Measurements from ENCODE around the gene SCTR.

Gene SCTR

DNA sequence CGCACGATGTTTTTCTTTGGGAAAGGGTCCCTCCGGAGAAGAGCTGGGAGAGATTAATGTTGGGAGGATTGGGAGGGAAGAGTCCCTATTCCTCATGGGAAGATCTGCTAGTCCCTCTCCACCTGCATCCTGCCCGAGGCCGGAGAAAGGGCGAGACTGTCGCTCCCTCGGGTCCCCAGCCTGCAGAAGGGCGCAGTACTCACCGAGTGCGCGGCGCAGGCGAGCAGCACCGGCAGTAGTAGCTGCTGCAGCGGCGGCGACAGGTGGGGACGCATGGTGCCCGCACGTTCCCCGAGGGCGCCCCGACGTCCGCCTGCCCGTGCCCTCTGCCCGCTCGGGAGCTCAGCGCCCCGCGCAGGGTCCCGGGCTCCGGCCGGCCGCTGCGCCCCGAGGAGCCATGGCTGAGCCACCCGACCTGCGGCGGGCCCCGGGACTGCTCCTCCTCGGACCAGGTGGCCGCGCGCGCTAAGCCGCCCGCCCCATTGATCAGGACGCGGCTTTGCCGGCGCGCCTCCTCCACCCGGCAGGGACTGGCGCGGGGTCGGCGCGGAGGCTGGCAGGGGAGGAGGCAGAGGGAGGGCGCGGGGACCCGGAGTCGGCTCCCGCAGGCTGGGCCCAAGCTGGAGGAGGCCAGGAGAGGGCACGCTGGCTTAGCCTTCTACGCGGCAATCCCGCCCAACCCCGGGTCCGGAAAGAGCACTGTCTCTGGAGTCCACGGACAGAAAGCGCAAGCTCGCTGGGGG is at the start of gene SCTR:
Gene SCTR, minus strand, starts transcription at position 532 of the 743 bp plus-strand sequence. Its CDS starts 257 bp downstream, at position 275.
- DNase-seq: no peak

DNA sequence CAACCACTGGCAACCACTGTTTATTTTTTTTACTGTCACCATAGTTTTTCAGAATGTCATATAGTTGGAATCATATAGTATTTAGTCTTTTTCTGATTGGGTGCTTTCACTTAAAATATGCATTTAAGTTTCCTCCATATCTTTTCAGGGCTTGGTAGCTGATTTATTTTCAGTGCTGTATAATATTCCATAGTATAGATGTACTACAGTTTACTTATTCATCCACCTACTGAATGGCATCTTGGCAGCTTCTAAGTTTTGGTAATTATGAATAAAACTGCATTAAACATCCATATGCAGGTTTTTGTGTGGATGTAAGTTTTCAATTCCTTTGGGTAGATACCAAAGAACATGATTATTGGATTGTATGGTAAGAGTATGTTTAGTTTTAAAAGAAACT is 43.0 kb upstream of the SCTR start:
- no peak for DNase-seq

DNA sequence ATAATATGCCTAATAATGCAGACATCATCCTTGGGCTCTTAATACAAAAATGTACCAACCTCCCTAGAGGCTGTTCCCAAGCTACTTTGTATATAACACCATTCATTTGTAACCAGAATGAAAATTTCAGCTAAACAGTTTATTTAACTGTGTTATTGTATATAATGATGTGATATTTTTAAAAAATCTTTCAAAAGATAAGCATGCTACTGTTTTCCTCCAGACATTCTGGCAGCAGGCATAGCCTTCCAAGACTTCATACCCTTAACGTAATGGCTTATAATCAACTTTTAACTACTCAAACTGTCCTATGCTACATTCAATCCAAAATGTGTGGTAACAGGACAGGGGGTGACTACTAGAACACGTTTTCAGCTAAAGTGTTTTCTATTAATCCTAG is 41.2 kb upstream of the SCTR start:
- DNase-seq: no peak

DNA sequence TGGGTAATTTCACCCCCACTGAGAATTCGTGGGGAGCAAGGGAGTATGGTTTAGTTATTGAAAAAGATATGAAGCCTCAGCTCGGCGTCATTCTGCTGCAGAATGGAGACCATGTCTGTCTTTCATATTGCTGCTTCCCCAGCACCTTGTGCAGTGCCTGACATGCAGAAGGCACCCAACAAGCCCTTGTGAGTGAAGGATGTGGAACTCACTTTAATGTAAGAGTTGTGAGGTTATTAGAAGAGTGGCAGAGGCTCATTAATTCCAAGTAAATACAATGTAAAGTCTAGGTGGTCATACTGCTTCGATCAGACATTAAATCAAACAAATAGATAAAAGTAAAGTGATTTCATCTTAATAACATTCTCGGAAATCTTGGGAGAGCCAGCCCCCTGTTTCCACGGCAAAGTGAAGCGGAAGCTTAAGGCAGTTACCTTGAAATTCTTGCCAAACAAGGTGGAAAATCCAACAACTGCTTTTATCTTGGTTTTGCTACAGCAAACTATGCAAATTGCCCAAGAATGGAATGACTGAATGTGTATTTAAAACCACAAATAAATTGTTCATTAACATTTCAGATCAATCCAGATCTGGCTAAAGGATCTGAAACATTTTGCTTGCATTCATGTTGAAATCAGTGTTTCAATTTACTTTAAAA is 29.5 kb upstream of the SCTR start:
- no peak for DNase-seq

DNA sequence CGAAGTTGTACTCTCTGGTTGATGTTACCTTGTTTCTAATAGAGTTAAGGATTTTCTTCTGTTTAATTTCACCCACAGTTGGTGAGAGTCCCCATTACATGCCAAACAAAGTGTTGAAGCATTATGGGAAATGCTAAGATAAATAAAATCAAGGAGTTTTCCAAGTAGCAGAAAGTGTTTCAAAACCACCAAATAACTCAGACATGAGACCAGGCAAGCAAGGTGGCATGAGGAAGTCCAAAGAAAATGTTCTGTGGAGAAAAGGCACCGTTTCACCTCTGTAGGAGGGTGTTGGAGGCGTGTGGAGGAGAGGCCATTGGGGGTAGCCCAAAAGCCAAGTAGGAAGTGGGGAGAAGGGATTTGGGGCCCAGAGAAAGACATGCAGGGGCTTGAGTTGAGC is 28.6 kb upstream of the SCTR start:
- no peak for DNase-seq

DNA sequence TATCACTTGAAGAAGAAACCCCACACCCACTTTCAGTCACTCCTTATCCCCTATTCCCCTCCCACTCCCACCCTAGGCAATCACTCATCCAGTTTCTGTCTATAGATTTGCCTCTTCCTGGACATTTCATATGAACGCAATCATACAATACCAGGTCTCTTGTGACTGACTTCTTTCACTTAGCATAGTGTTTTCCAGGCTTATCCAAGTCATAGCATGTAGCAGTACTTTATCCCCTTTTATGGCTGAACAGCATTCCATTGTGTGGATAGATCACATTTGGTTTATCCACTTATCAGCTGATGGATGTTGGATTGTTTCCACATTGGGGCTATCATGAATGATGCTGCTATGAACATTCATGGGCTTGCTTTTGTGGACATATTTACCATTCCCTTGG is 26.6 kb upstream of the SCTR start:
- DNase-seq: no peak

DNA sequence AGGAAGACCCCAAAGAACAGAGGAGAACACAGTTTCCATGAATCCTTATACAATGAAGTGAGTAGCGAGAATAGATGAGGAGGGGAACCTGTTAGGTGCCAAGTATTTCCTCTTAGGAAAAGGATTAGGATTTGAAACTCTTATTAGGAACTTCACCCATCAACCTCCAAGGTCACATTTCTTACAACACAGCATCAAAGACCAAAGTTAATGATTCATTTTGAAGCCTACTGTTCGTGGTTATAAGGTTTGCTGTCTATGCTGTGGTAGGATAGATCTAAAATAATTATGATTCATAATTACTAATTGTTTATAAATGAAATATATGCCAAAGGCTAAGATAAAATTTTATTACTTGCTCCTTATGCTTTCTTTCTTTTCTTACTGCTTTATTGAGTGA is 26.1 kb upstream of the SCTR start:
- DNase-seq: no peak

DNA sequence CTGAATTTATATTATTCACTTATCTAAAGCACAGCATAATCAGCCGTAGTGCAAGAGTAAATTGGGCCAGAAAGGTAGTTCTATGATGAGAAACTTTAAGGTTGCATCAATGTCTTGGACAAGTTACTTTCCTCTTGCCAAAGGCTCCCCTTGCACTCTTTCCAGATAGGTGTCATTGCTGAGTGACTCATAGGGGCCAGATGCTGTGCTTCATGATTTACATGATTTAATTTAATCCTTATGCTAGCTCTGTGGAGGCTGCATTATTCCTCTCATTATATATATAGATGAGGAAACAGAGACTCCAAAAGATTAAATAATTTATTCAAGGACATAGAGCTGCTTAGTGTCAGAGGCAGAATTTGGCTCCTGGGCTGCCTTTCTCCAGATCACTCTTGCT is 25.0 kb upstream of the SCTR start:
- no peak for DNase-seq

DNA sequence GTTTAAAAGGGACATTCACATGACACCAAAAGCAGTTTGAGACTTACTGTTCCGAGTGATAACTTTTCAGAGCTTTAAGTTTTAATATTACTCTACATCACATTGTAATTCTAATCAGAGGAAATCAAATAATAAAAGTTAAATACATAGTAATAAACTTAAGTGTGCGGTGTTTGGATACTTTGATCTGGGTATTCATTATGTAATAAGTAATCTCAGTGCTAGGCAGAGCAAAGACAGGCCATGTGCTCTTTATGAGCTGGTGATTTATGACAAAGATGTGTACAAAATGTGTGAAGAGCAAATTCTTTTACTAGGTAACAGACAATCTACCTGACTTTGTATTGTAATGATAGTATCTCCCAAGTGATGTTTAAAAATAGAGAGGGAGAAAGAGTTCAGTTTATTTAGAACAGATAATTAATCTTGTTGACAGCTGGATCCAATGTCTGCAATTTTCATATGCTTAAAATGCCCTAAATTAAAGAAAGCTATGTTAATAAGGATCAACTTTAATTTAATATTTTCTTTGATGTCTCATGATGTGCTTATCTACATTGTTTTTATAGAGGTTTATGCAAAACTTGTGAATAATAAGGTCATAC is 24.3 kb upstream of the SCTR start:
- DNase-seq: no peak

DNA sequence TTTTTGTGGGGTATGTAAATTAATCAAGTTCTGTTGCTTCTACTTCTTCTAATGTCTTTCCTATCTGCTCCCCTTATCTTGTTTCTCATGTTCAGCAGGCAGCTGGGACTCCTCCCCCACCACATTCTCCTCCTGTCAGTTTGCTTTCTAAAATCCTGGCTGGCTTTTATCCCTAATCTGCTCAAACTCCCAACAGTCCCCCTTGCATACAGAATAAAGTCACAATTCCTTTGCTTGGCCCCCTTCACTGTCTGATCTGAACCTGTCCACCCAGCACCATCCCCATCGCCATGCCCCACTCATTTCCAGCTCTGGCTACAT is 22.1 kb upstream of the SCTR start:
- DNase-seq: no peak

DNA sequence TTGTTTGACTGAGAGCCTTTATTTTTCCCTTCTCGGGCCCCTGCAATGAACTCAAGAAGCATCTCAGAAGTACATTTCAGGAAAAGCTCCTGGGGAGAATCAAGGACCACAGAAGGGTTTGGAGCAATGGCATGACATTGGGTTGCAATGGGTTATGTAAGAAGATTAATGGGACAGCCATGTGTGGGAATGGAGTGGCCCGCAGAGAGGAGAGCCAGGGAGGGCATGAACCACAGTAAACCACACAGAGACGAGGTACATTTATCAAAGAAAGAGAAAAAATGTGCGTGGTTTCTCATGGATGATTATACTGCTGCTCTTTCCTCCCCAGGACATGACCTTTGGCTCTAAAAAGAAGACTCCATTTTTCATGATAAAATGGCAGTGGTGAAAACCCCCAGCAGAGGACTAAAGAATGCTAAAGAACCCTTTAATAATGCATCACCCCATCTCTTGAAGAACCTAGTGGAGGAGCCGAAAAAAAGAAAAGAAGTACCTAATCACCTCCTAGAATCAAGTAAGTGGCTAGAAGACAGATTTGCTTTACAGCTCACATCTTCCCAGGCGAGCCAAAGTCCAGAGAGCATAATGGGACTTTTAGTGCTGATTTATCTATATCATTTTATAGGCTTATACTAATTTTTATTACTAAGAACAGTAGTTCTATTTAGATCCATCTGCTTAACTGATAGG is 21.6 kb upstream of the SCTR start:
- no peak for DNase-seq

DNA sequence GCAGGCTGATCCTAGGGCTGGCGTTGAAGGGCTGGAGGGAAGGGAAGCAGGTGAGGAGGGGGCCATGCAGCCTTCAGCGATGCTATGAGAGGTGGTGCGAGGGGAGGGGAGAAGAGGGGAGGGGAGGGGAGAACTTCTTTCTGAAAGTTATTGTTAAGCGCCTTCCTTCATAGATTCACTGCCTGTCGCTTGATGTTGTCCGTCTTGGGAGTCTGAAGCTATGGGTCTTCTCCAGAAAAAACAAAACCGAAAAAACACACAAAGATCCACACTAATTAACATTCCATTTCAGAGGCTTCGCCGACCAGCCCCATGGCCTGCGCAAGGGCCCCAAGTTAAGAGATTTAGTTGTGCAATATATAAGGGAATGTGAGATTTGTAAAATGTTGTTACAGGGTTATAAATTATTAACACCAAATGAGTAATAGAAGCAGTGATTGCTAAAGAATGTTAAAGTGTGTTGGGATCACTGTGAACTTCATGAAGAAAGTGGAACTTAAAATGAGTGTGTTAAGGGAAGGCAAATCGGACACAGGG is 20.7 kb upstream of the SCTR start:
- DNase-seq: no peak

DNA sequence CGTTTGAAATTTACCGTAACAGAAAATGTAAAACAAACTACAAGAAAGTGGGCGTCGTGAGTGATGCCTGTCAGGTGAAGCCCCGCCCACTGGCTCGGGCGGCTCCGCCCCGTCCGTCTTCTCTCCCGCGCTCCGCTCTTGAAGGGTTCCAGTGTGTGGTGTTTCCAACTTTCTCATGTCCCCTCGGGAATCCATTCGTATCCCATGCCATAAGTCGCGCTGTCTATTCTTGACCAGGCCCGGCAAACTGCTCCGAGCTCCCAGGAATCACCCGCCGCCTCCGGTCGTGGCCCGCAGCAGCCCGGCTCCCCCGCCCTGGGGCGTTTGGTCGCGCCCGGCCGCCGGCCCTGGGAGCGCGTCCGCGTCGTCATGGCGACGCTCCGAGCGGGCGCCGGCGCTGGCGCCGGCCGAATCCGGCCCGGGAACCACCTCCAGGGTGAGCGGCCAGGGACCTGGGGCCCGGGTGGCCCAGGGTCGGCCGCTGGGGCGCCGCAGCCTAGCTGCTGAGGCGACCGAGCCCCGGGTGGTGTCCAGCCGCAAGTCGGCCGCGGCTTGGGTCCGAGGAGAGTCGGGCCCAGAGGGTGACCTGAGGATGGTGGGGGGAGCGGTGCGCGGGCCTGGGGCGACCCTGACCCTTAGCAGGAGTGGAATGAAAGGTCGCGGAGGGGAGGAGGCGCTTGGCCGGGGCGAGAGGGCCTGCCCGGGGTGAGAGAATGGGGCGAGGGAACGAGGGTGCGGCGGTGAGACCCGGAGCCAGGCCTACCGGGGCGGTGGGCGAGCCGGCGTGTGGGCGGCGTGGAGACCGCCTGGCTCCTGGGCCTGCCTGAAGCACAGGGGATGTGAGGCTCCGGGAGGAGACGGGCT is 20.0 kb upstream of the SCTR start, which contains the start of gene CFAP221:
Gene CFAP221, plus strand, starts transcription at position 375 of the 864 bp plus-strand sequence. CDS start 1,683 bp downstream, outside the sequence.
- no peak for DNase-seq

DNA sequence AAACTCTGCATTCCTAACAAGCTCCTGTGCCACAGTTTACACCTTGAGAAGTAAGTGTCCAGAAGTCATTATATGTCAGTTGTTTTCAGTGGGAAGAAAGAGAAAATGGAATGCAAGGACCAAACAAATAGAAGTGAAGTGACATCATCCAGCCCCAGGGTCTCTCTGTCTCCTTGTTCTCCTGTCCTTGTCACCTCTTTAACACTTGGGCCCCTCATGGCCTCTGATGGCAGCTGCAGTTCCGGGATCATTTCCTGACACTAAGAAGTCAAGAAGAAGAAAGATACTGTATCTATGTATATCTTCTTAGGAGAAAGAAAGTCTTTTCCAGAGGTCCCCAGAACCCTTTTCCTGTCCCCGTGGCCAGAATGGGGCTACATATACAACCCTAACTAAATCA is 17.2 kb upstream of the SCTR start:
- no peak for DNase-seq

DNA sequence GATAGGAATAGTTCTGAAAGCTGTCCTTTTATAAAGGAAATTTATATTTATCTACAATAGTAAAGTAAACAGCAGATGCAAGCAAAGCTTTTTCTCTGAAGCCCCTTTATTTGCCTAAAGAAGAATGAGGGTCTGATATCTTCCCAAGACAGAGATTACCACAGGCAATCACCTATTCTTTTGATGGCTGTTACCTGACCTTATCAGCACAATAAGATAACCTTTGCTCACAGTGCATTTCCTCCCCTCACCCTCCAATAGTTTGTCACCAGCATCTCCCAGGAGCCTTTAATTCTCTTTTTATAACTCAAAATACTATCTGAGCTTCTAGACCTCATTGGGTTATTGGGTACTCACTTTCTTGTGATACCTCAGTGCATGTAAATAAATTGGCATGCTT is 13.5 kb upstream of the SCTR start:
- no peak for DNase-seq

DNA sequence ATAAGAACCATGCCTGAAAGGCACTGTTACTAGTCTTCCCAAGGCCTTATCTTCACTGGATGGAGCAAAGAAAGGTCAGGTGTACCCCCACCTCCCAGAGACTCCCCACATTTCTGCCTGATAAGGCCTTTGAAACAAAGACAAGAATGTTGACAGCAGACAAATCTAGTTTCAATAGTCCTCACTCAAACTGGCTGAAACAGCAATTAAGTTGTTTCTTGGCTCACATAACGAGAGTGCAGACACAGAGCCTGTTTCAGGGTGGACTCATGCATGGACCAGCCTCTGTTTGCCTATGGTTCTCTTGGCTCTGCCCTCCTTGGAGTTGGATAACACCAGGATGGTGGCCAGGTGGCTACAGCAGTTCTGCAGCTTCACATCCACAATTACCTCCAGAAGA is 12.4 kb upstream of the SCTR start:
- no peak for DNase-seq

DNA sequence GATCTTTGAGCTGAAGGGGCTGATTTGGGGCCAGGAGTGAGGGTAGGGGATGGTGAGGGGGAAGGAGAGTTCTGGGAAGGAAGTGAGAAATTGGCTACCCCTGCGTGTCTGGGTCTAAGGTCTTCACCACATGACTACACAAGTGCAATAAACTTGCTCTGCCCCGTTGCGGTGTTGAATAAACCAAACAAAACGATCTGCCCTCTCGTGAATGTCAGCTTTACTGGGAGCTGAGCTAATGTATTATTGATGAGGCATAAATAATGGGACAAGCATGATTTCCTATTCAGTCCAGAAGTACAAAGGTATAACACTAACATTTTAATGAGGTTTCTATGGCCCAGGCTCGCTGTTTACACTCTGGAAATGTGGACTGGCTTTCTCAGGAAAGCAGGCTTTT is 11.9 kb upstream of the SCTR start:
- no peak for DNase-seq

DNA sequence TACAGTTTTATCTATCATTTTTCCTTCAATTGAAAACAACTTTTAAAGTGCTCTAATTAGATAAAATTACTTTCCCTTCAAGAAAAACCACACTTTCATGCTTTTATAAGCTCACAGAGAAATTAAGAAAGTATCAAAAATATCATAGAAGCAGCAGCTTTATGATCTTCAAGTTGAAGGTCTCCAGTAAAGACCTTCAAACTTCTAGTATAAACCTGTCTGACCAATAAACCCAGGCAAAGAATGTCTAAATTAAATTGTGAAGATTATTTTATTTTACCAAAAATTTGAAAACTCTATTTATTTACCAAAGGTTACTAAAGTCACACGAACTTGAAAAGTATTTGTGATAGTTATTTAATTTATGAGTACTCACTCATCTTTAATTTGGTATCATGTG is 9.3 kb upstream of the SCTR start:
- DNase-seq: no peak

DNA sequence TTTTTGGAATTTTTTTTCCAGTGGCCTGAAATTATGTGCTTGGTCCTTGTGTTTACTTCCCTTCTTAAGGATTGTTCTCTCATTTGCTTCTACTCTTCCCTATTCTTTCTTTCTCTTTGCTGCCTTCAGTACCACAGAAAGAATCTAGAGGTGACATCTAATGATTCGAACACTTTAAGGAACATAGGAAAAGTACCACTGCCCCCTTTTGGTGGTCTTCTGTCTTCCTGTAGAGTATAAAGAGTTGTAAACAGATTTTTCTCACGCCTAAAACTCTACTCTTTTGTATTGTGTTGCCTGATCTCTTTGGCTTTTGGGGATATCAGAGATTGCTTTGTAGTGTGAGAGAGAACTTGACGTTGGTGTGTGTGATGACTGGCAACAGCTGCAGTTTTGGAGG is 7.0 kb upstream of the SCTR start:
- no peak for DNase-seq

DNA sequence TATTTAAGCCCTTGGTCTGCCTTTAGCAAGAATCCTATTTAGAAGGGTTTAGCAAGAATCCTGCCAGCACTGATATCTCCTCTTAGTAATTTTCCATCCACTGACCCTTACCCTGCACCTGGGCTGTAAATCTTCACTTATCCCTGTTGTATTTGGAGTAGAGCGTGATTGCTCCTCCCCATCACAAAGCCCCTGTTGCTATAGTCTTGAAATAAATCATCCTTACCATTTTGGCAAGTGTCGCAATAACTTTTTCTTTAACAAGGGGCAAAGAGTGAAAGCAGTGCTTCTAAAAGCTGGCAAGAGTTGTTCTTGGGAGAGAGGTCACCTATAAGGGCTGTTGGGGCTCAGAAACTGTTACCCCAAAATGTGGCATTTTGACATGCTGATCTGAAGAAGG is 3.7 kb upstream of the SCTR start:
- DNase-seq: no peak

DNA sequence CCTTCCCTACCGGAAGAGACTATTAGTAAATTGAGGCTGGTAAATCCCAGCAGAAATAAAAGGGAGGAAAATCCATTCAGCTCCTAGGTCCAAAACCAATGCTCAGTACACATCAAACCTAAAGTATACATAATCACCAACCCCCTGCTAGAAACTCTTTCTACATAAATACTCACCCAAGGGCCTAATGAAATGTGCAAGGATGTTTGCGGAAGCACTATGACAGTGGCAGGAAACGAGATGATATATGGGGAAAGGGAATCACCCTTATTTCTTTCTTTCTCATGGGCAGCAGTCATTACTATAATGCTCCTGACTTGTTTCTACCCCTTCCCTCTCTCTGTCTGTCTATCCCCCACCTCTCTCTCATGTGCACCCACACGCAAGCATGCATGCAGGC is 1.3 kb upstream of the SCTR start:
- no peak for DNase-seq

DNA sequence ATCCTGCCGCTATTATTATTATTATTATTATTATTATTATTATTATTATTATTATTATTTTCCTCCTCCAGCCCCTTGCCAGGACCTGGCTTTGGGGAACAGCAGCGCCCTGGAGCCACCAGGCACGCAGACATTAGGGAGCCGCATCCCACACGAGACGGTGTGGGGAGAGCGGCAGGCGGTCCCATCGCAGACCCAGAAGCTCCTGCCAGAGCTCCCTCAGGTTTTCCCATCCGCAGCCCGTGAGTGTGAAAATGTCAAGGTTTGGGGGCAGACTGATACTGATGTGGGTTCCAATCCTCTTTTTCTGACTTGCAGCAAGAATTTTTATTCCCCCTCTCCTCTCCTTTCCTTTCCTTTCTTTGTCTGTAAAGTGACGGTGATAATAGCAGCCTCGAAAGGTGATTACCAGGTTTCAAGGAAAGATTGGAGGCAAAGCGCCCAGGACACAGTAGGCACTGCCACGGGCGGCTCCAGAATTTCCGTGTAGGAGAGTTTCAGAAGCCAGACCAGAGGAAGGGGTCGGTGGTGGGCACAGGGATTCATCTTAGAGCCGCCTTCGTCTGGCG is 816 bp downstream of the SCTR start:
- no peak for DNase-seq
